Activated CD8-positive, alpha-beta memory T cell treated with anti-CD3 and anti-CD28 coated beads, Interleukin-2, amount 50 U/mL, for 24 hours (primary cell): Measurements from ENCODE around the gene CENPF.
A peak's percentile ranks its signal among the peaks of the same experiment; 100 is the strongest.
"Not testable (repeated sequence)": the region's sequence is repeated elsewhere in the genome, so short reads cannot be mapped to it uniquely, and the experiment has no call there.

Experiments
- DNase-seq: peaks from one replicate; pipeline ENCODE4 v3.0.0-alpha.2; 2020; ENCODE audit errors: extremely low read depth

Gene CENPF

GRCh38 chr1:214602764-214603657 lies at the start of gene CENPF:
Gene CENPF (plus strand): TSS chr1:214603195. CDS start chr1:214613755, 10,560 bp downstream.
- DNase-seq = peak; percentile 83

- no peak for DNase-seq
Observed at GRCh38 chr1:214557952-214558735, 44.9 kb upstream of the CENPF start.

GRCh38 chr1:214563881-214564280 lies 39.1 kb upstream of the CENPF start:
- DNase-seq = no peak

- no peak for DNase-seq
Observed at GRCh38 chr1:214565310-214565709, 37.7 kb upstream of the CENPF start.

GRCh38 chr1:214566158-214567104 lies 36.6 kb upstream of the CENPF start:
- no peak for DNase-seq

- DNase-seq = no peak
Observed at GRCh38 chr1:214567481-214567980, 35.5 kb upstream of the CENPF start.

- DNase-seq = no peak
Observed at GRCh38 chr1:214568328-214568727, 34.7 kb upstream of the CENPF start.

GRCh38 chr1:214569357-214570004 lies 33.5 kb upstream of the CENPF start:
- no peak for DNase-seq

GRCh38 chr1:214570442-214570841 lies 32.6 kb upstream of the CENPF start:
- no peak for DNase-seq

GRCh38 chr1:214571281-214571680 lies 31.7 kb upstream of the CENPF start:
- DNase-seq = no peak

- no peak for DNase-seq
Observed at GRCh38 chr1:214573386-214574318, 29.3 kb upstream of the CENPF start.

- no peak for DNase-seq
Observed at GRCh38 chr1:214574598-214575411, 28.2 kb upstream of the CENPF start.

- not testable (repeated sequence) for DNase-seq
Observed at GRCh38 chr1:214576120-214576519, 26.9 kb upstream of the CENPF start.

- DNase-seq = no peak
Observed at GRCh38 chr1:214579183-214579582, 23.8 kb upstream of the CENPF start.

GRCh38 chr1:214581785-214582184 lies 21.2 kb upstream of the CENPF start:
- no peak for DNase-seq

GRCh38 chr1:214582289-214582891 lies 20.6 kb upstream of the CENPF start:
- DNase-seq = no peak

GRCh38 chr1:214583113-214583512 lies 19.9 kb upstream of the CENPF start:
- no peak for DNase-seq

GRCh38 chr1:214583824-214584554 lies 19.0 kb upstream of the CENPF start:
- DNase-seq = no peak
